ENCODE results near the gene SMIM8. TPM values are rescaled to one million over a fixed set of nuclear protein-coding genes. Genes with fewer than 3 reads are reported as not detected.
A peak's percentile ranks its signal among the peaks of the same experiment; 100 is the strongest.
"Not testable (repeated sequence)": the region's sequence is repeated elsewhere in the genome, so short reads cannot be mapped to it uniquely, and the experiment has no call there.

Gene SMIM8
- total RNA-seq, 1 experiment from 2014 or later = 10.8 TPM

DNA sequence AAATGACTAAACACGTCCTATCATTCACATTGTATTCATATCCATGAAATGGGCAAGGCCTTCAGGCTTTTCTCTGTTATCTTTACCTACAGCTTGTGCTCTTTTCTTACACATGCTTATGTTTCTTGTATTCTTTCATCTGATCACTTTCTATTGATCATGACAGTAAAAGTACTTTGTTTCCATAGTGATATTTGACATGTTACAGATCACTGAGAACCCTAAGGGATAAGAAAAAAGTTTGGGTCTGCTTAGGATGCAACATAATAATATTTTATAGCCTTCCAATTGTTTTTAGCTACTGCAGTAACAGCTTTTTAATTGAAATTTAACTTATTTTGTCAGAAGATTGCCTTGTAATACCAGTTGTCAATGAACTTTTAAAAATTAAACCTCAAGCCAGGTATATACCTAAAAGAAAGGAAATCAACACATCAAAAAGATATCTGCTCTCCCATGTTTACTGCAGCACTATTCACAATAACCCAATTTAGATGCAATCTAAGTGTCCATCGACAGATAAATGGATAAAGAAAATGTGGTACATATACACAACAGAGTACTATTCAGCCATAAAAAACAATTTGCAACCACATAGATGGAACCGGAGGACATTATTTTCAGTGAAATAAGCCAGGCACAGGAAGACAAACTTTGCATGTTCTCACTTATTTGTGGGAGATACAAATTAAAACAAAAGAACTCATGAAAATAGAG, 3.0 kb upstream of the SMIM8 start:
- Mint-ChIP-seq H3K27me3 (ENCODE audit: low read depth) (no peaks in the 10 kb centered on the region), H3K27ac (no peak overlapping the region), H3K9me3 (no peaks in the 10 kb centered on the region), H3K4me1 (peaks cover 8% of the 10 kb centered on the region), H3K36me3 (no peaks in the 10 kb centered on the region), H3K4me3 (no peak overlapping the region)
- ChIA-PET CTCF (interaction anchor here (2.2 kb wide), 1 partner anchor 240 kb away, joined by 4 read pairs; no protein-coding TSS in a partner anchor), POLR2A (no interaction called here)
- TF ChIP-seq ZNF317 (CRISPR knock-in tag; IDR thresholded peaks at IDR 0.05; ENCODE audit: borderline replicate concordance, low read depth) (no peak), ATF1 (CRISPR knock-in tag; IDR thresholded peaks at IDR 0.05) (no peak), KAT7 (CRISPR knock-in tag; IDR thresholded peaks at IDR 0.05; ENCODE audit: borderline replicate concordance) (no peak), RORB (CRISPR knock-in tag; IDR thresholded peaks at IDR 0.05) (no peak), TEAD4 (CRISPR knock-in tag; IDR thresholded peaks at IDR 0.05) (no peak), NR1H2 (CRISPR knock-in tag; IDR thresholded peaks at IDR 0.05) (no peak), ZNF263 (CRISPR knock-in tag; IDR thresholded peaks at IDR 0.05; ENCODE audit: low read depth) (no peak), ELF4 (CRISPR knock-in tag; IDR thresholded peaks at IDR 0.05; ENCODE audit: low read depth) (no peak), EMX1 (CRISPR knock-in tag; IDR thresholded peaks at IDR 0.05) (no peak), MYBL2 (CRISPR knock-in tag; IDR thresholded peaks at IDR 0.05) (no peak), MXD4 (CRISPR knock-in tag; IDR thresholded peaks at IDR 0.05; ENCODE audit: borderline replicate concordance) (no peak), JUN (CRISPR knock-in tag; IDR thresholded peaks at IDR 0.05) (no peak), ZNF138 (CRISPR knock-in tag; conservative IDR thresholded peaks at IDR 0.05) (no peak)
- TF ChIP-seq, protein P1, sequence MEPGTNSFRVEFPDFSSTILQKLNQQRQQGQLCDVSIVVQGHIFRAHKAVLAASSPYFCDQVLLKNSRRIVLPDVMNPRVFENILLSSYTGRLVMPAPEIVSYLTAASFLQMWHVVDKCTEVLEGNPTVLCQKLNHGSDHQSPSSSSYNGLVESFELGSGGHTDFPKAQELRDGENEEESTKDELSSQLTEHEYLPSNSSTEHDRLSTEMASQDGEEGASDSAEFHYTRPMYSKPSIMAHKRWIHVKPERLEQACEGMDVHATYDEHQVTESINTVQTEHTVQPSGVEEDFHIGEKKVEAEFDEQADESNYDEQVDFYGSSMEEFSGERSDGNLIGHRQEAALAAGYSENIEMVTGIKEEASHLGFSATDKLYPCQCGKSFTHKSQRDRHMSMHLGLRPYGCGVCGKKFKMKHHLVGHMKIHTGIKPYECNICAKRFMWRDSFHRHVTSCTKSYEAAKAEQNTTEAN (CRISPR knock-in tag; IDR thresholded peaks at IDR 0.05) = no peak
- TF ChIP-seq, protein P2, sequence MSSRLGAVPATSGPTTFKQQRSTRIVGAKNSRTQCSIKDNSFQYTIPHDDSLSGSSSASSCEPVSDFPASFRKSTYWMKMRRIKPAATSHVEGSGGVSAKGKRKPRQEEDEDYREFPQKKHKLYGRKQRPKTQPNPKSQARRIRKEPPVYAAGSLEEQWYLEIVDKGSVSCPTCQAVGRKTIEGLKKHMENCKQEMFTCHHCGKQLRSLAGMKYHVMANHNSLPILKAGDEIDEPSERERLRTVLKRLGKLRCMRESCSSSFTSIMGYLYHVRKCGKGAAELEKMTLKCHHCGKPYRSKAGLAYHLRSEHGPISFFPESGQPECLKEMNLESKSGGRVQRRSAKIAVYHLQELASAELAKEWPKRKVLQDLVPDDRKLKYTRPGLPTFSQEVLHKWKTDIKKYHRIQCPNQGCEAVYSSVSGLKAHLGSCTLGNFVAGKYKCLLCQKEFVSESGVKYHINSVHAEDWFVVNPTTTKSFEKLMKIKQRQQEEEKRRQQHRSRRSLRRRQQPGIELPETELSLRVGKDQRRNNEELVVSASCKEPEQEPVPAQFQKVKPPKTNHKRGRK (CRISPR knock-in tag; IDR thresholded peaks at IDR 0.05; ENCODE audit: borderline replicate concordance) = no peak
- TF ChIP-seq, protein P3, sequence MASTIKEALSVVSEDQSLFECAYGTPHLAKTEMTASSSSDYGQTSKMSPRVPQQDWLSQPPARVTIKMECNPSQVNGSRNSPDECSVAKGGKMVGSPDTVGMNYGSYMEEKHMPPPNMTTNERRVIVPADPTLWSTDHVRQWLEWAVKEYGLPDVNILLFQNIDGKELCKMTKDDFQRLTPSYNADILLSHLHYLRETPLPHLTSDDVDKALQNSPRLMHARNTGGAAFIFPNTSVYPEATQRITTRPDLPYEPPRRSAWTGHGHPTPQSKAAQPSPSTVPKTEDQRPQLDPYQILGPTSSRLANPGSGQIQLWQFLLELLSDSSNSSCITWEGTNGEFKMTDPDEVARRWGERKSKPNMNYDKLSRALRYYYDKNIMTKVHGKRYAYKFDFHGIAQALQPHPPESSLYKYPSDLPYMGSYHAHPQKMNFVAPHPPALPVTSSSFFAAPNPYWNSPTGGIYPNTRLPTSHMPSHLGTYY (CRISPR knock-in tag; IDR thresholded peaks at IDR 0.05) = no peak
- TF ChIP-seq, protein P4, sequence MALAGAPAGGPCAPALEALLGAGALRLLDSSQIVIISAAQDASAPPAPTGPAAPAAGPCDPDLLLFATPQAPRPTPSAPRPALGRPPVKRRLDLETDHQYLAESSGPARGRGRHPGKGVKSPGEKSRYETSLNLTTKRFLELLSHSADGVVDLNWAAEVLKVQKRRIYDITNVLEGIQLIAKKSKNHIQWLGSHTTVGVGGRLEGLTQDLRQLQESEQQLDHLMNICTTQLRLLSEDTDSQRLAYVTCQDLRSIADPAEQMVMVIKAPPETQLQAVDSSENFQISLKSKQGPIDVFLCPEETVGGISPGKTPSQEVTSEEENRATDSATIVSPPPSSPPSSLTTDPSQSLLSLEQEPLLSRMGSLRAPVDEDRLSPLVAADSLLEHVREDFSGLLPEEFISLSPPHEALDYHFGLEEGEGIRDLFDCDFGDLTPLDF (CRISPR knock-in tag; IDR thresholded peaks at IDR 0.05) = no peak
- TF ChIP-seq, protein P5, sequence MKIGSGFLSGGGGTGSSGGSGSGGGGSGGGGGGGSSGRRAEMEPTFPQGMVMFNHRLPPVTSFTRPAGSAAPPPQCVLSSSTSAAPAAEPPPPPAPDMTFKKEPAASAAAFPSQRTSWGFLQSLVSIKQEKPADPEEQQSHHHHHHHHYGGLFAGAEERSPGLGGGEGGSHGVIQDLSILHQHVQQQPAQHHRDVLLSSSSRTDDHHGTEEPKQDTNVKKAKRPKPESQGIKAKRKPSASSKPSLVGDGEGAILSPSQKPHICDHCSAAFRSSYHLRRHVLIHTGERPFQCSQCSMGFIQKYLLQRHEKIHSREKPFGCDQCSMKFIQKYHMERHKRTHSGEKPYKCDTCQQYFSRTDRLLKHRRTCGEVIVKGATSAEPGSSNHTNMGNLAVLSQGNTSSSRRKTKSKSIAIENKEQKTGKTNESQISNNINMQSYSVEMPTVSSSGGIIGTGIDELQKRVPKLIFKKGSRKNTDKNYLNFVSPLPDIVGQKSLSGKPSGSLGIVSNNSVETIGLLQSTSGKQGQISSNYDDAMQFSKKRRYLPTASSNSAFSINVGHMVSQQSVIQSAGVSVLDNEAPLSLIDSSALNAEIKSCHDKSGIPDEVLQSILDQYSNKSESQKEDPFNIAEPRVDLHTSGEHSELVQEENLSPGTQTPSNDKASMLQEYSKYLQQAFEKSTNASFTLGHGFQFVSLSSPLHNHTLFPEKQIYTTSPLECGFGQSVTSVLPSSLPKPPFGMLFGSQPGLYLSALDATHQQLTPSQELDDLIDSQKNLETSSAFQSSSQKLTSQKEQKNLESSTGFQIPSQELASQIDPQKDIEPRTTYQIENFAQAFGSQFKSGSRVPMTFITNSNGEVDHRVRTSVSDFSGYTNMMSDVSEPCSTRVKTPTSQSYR (CRISPR knock-in tag; IDR thresholded peaks at IDR 0.05) = no peak
- TF ChIP-seq, protein P6, sequence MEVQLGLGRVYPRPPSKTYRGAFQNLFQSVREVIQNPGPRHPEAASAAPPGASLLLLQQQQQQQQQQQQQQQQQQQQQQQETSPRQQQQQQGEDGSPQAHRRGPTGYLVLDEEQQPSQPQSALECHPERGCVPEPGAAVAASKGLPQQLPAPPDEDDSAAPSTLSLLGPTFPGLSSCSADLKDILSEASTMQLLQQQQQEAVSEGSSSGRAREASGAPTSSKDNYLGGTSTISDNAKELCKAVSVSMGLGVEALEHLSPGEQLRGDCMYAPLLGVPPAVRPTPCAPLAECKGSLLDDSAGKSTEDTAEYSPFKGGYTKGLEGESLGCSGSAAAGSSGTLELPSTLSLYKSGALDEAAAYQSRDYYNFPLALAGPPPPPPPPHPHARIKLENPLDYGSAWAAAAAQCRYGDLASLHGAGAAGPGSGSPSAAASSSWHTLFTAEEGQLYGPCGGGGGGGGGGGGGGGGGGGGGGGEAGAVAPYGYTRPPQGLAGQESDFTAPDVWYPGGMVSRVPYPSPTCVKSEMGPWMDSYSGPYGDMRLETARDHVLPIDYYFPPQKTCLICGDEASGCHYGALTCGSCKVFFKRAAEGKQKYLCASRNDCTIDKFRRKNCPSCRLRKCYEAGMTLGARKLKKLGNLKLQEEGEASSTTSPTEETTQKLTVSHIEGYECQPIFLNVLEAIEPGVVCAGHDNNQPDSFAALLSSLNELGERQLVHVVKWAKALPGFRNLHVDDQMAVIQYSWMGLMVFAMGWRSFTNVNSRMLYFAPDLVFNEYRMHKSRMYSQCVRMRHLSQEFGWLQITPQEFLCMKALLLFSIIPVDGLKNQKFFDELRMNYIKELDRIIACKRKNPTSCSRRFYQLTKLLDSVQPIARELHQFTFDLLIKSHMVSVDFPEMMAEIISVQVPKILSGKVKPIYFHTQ (CRISPR knock-in tag; IDR thresholded peaks at IDR 0.05) = no peak
- DNase-seq (ENCODE audit: low spot score) (no peak), ATAC-seq (no peak)

DNA sequence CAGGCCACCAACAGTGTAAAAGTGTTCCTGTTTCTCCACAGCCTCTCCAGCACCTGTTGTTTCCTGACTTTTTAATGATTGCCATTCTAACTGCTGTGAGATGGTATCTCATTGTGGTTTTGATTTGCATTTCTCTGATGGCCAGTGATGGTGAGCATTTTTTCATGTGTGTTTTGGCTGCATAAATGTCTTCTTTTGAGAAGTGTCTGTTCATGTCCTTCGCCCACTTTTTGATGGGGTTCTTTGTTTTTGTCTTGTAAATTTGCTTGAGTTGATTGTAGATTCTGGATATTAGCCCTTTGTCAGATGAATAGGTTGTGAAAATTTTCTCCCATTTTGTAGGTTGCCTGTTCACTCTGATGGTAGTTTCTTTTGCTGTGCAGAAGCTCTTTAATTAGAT, 1.5 kb downstream of the SMIM8 start:
- ATAC-seq; H3K27ac Mint-ChIP-seq; H3K27me3 Mint-ChIP-seq (ENCODE audit: low read depth); DNase-seq (ENCODE audit: low spot score); POLR2A ChIA-PET; CTCF ChIA-PET: not testable (repeated sequence)
- H3K4me1 Mint-ChIP-seq = peaks cover 15% of the 10 kb centered on the region
- H3K9me3 Mint-ChIP-seq = peaks cover 11% of the 10 kb centered on the region
- peak overlapping the region; percentile 93 for H3K4me3 Mint-ChIP-seq
- H3K36me3 Mint-ChIP-seq = peaks cover 13% of the 10 kb centered on the region
